ENCODE results near the gene PPP1R14D. TPM values are rescaled to one million over a fixed set of nuclear protein-coding genes. Genes with fewer than 3 reads are reported as not detected.
A peak's percentile ranks its signal among the peaks of the same experiment; 100 is the strongest.

The PPP1R14D gene
- total RNA-seq, 1 experiment from 2014 or later: not detected

- POLR2A ChIA-PET: interaction anchor here (2.7 kb wide), 1 partner anchor 15 kb away, joined by 9 read pairs; the partner anchor contains the start of genes DNAJC17 and ZFYVE19
- peaks cover 48% of the 10 kb centered on the region for H3K79me2 ChIP-seq (ENCODE audit: insufficient read depth, low read length)
- intact Hi-C loops (cut with micrococcal nuclease): no loop called here
- BruUV-seq (replicated peaks): no TSS peak
- peak overlapping the region; percentile 79 for H3K27ac ChIP-seq (ENCODE audit: low read depth, low read length)
- no peaks in the 10 kb centered on the region for H3K36me3 ChIP-seq (ENCODE audit: control insufficient read depth in 1 of 2, insufficient read depth in 2 of 2, low read length in 2 of 2)
- no peaks in the 10 kb centered on the region for H3K27me3 ChIP-seq (ENCODE audit: insufficient read depth, low read length)
- TF ChIP-seq ZFX (IDR thresholded peaks at IDR 0.05) (no peak), POLR2AphosphoS5 (IDR thresholded peaks at IDR 0.05; ENCODE audit: low read depth, low read length) (no peak), RAD21 (IDR thresholded peaks at IDR 0.05; ENCODE audit: low read depth) (no peak), ZBTB33 (IDR thresholded peaks at IDR 0.05; ENCODE audit: extremely low read depth, insufficient replicate concordance, low read length) (no peak), SP1 (IDR thresholded peaks at IDR 0.05; ENCODE audit: low read depth) (no peak), ZNF274 (IDR thresholded peaks at IDR 0.05; ENCODE audit: low read depth, low read length) (no peak), EZH2phosphoT487 (IDR thresholded peaks at IDR 0.05; ENCODE audit: borderline replicate concordance) (no peak), CEBPB (IDR thresholded peaks at IDR 0.05; ENCODE audit: low read depth) (no peak), EZH2 (IDR thresholded peaks at IDR 0.05) (no peak), TCF7L2 (IDR thresholded peaks at IDR 0.05; ENCODE audit: borderline replicate concordance, extremely low read depth, insufficient read depth, insufficient read length) (no peak), EGR1 (IDR thresholded peaks at IDR 0.05; ENCODE audit: low read depth) (no peak)
- DNase-seq (ENCODE audit: low read depth, low spot score) (no peak), ATAC-seq (no peak)
- H3K9me3 ChIP-seq (ENCODE audit: control insufficient read depth in 1 of 2, insufficient read depth in 1 of 2, low read depth in 1 of 2, low read length in 2 of 2): no peaks in the 10 kb centered on the region
- RAD21 ChIA-PET (ENCODE audit: low non-redundant PET in 1 of 2, low total read pairs in 2 of 2, uncharacterized antibody in 2 of 2, unreplicated experiment in 2 of 2): no interaction called here
- CTCF ChIA-PET: interaction anchor here (1.2 kb wide), 1 partner anchor 114 kb away, joined by 3 read pairs; no protein-coding TSS in a partner anchor
- H3K4me2 ChIP-seq (ENCODE audit: low read length): peak overlapping the region; percentile 66
- no peaks in the 10 kb centered on the region for H3K9me2 ChIP-seq (ENCODE audit: insufficient read depth)
- peaks cover 4% of the 10 kb centered on the region; the same call in 1 of the 2 replicates for H4K20me1 ChIP-seq (ENCODE audit: insufficient read depth)
- peaks cover 83 to 90% of the 10 kb centered on the region in 2 experiments for H3K4me1 ChIP-seq (ENCODE audit: control insufficient read depth in 1 of 2, insufficient read depth in 2 of 2, low read length in 2 of 2)
- H3K9ac ChIP-seq (ENCODE audit: low read length): peak overlapping the region; percentile 40
- no peak overlapping the region for H2AFZ ChIP-seq (ENCODE audit: low read depth, low read length, poor library complexity, severe bottlenecking)
- H3K4me3 ChIP-seq (replicated peaks in 1 of 2; ENCODE audit: low read depth in 1 of 2, low read length in 2 of 2): no peak overlapping the region
Measured at GRCh38 chr15:40792394-40792793, 36.1 kb downstream of the PPP1R14D start.

Data from HCT116 (cell line).